GM12872 (cell line): Measurements from ENCODE around the gene WWOX.

Source experiments
- CTCF ChIP-seq: IDR thresholded peaks from 3 replicates; pipeline ENCODE4 v1.5.1; 2011; ENCODE audit warnings: low read depth, mild to moderate bottlenecking, low read length, moderate library complexity; ENCODE audit not compliant: insufficient read depth

The WWOX gene

GRCh38 chr16:78783570-78784079, 684.2 kb downstream of the WWOX start:
- TF ChIP-seq CTCF, result no peak

GRCh38 chr16:78784771-78785170, 685.3 kb downstream of the WWOX start:
- no peak for TF ChIP-seq CTCF

GRCh38 chr16:78785218-78785617, 685.8 kb downstream of the WWOX start:
- TF ChIP-seq CTCF, result no peak

- no peak for TF ChIP-seq CTCF
Measured at GRCh38 chr16:78786635-78787034, 687.2 kb downstream of the WWOX start.

GRCh38 chr16:78788276-78788675, 688.8 kb downstream of the WWOX start:
- no peak for TF ChIP-seq CTCF

GRCh38 chr16:78788696-78789095, 689.2 kb downstream of the WWOX start:
- TF ChIP-seq CTCF, result no peak

GRCh38 chr16:78789561-78789960, 690.1 kb downstream of the WWOX start:
- TF ChIP-seq CTCF, result no peak

- no peak for TF ChIP-seq CTCF
Measured at GRCh38 chr16:78791011-78791410, 691.6 kb downstream of the WWOX start.
